SK-N-MC (cell line): ENCODE results near the gene PVRIG.
"Not testable (repeated sequence)": the region's sequence is repeated elsewhere in the genome, so short reads cannot be mapped to it uniquely, and the experiment has no call there.

Source experiments
- DNase-seq: peaks from one replicate; pipeline ENCODE4 v3.0.0-alpha.2; 2011; ENCODE audit warnings: low read depth, low spot score
- H3K27ac ChIP-seq: fragments of 200-600 bp; sonication (generic); 2 replicates; pipeline ENCODE4 v1.5.1; 2016; ENCODE audit warnings: mixed run types
- H3K36me3 ChIP-seq: fragments of 200-600 bp; sonication (generic); 2 replicates; pipeline ENCODE4 v1.6.1; 2017; ENCODE audit warnings: antibody characterized with exemption, low read length, mixed read lengths; ENCODE audit not compliant: insufficient read depth
- H3K4me3 ChIP-seq: fragments of 200-600 bp; sonication (generic); 2 replicates; pipeline ENCODE4 v1.5.1; 2016
- H3K9ac ChIP-seq: fragments of 200-600 bp; sonication (generic); 2 replicates; pipeline ENCODE4 v1.8.0; 2017; ENCODE audit warnings: mixed run types, mixed read lengths; ENCODE audit not compliant: insufficient read length
- H3K9me3 ChIP-seq: fragments of 200-600 bp; sonication (generic); 2 replicates; pipeline ENCODE4 v1.6.1; 2017; ENCODE audit warnings: low read depth, mild to moderate bottlenecking, antibody characterized with exemption, low read length, moderate library complexity, mixed read lengths
- EZH2 ChIP-seq: fragments of 200-600 bp; sonication (generic); IDR thresholded peaks from one replicate; pipeline ENCODE4 v1.6.1; 2017; ENCODE audit warnings: antibody characterized with exemption
- FOXP2 ChIP-seq: optimal IDR thresholded peaks from 2 replicates; pipeline ENCODE3; 2011; ENCODE audit warnings: mild to moderate bottlenecking, moderate library complexity; ENCODE audit not compliant: insufficient read depth; ENCODE audit errors: extremely low read length, control extremely low read depth
- POLR2AphosphoS5 ChIP-seq: IDR thresholded peaks from 2 replicates; pipeline ENCODE4 v1.6.1; 2012; ENCODE audit warnings: mild to moderate bottlenecking, low read depth, low read length, borderline replicate concordance

The PVRIG gene

GRCh38 chr7:100247152-100247757 is 27.5 kb downstream of the PVRIG start:
- TF ChIP-seq FOXP2 (no peak), EZH2 (no peak), POLR2AphosphoS5 (no peak)
- Histone ChIP-seq H3K27ac (no peak overlapping the region), H3K4me3 (no peak overlapping the region), H3K36me3 (no peaks in the 10 kb centered on the region), H3K9ac (no peak overlapping the region), H3K9me3 (no peaks in the 10 kb centered on the region)
- DNase-seq: no peak

GRCh38 chr7:100248483-100248882 is 28.7 kb downstream of the PVRIG start:
- no peak for DNase-seq
- no peak overlapping the region for H3K4me3 ChIP-seq
- no peaks in the 10 kb centered on the region for H3K9me3 ChIP-seq
- H3K27ac ChIP-seq: no peak overlapping the region
- no peak overlapping the region for H3K9ac ChIP-seq
- H3K36me3 ChIP-seq: no peaks in the 10 kb centered on the region
- TF ChIP-seq FOXP2 (no peak), POLR2AphosphoS5 (no peak), EZH2 (no peak)

GRCh38 chr7:100257017-100257416 is 37.3 kb downstream of the PVRIG start:
- DNase-seq: no peak
- TF ChIP-seq FOXP2 (no peak), EZH2 (no peak), POLR2AphosphoS5 (no peak)
- Histone ChIP-seq H3K9me3 (no peaks in the 10 kb centered on the region), H3K4me3 (no peak overlapping the region), H3K36me3 (no peaks in the 10 kb centered on the region), H3K27ac (no peak overlapping the region), H3K9ac (no peak overlapping the region)

- not testable (repeated sequence) for H3K27ac ChIP-seq
Measured at GRCh38 chr7:100259984-100260383, 40.2 kb downstream of the PVRIG start.

GRCh38 chr7:100262896-100263295 is 43.1 kb downstream of the PVRIG start:
- not testable (repeated sequence) for H3K36me3 ChIP-seq, H3K4me3 ChIP-seq

More at GRCh38 chr7:100259984-100260383, 40.2 kb downstream of the PVRIG start:
- not testable (repeated sequence) for H3K9ac ChIP-seq, H3K4me3 ChIP-seq, H3K9me3 ChIP-seq, H3K36me3 ChIP-seq, DNase-seq

GRCh38 chr7:100264223-100264622 is 44.5 kb downstream of the PVRIG start:
- not testable (repeated sequence) for H3K4me3 ChIP-seq, DNase-seq, H3K27ac ChIP-seq, H3K9me3 ChIP-seq, H3K36me3 ChIP-seq, H3K9ac ChIP-seq

More at GRCh38 chr7:100262896-100263295, 43.1 kb downstream of the PVRIG start:
- not testable (repeated sequence) for H3K9me3 ChIP-seq, DNase-seq, H3K9ac ChIP-seq, H3K27ac ChIP-seq

GRCh38 chr7:100264669-100265165 is 45.0 kb downstream of the PVRIG start:
- H3K9me3 ChIP-seq, DNase-seq, H3K36me3 ChIP-seq, H3K9ac ChIP-seq, H3K4me3 ChIP-seq, H3K27ac ChIP-seq: not testable (repeated sequence)

GRCh38 chr7:100265851-100266250 is 46.1 kb downstream of the PVRIG start:
- not testable (repeated sequence) for H3K9ac ChIP-seq, H3K4me3 ChIP-seq, H3K9me3 ChIP-seq, DNase-seq, H3K27ac ChIP-seq, H3K36me3 ChIP-seq

GRCh38 chr7:100266576-100267354 is 47.0 kb downstream of the PVRIG start:
- no peak overlapping the region for H3K9ac ChIP-seq
- no peaks in the 10 kb centered on the region for H3K36me3 ChIP-seq
- TF ChIP-seq POLR2AphosphoS5 (no peak), FOXP2 (no peak), EZH2 (no peak)
- no peak overlapping the region for H3K4me3 ChIP-seq
- H3K9me3 ChIP-seq: no peaks in the 10 kb centered on the region
- H3K27ac ChIP-seq: no peak overlapping the region
- DNase-seq: no peak
